GM23338 (cell line): ENCODE data around the gene C11orf91. TPM values are rescaled to one million over a fixed set of nuclear protein-coding genes. Genes with fewer than 3 reads are reported as not detected.

ENCODE experiments used
- ATAC-seq: fragments of 200-7000 bp; cut with Tn5 transposase; 3 replicates; pipeline ENCODE4 v1.9.1; 2020
- DNase-seq: peaks from one replicate; pipeline ENCODE4 v3.0.0-alpha.2; 2015; ENCODE audit warnings: low spot score
- H2AFZ ChIP-seq: fragments of 200-600 bp; sonication (generic); 2 replicates; pipeline ENCODE4 v1.8.0; 2016; ENCODE audit warnings: antibody characterized with exemption, mild to moderate bottlenecking, moderate library complexity
- H3F3A ChIP-seq: fragments of 200-600 bp; sonication (generic); replicated peaks from 2 replicates; pipeline ENCODE4 v1.8.0; 2017; ENCODE audit warnings: antibody characterized with exemption, mixed run types, low read depth
- H3K27ac ChIP-seq: fragments of 200-600 bp; sonication (generic); 2 replicates; pipeline ENCODE4 v1.6.1; 2016; ENCODE audit warnings: low read depth
- H3K27me3 ChIP-seq: fragments of 200-600 bp; sonication (generic); 2 replicates; pipeline ENCODE4 v1.8.0; 2016; ENCODE audit warnings: mild to moderate bottlenecking, mixed run types, moderate library complexity; ENCODE audit not compliant: insufficient read depth
- H3K36me3 ChIP-seq: fragments of 200-600 bp; sonication (generic); 2 replicates; pipeline ENCODE4 v1.8.0; 2016; ENCODE audit warnings: mild to moderate bottlenecking; ENCODE audit not compliant: insufficient read depth
- H3K4me1 ChIP-seq: fragments of 200-600 bp; sonication (generic); 2 replicates; pipeline ENCODE4 v1.8.0; 2016; ENCODE audit warnings: mild to moderate bottlenecking, moderate library complexity; ENCODE audit not compliant: insufficient read depth
- H3K4me2 ChIP-seq: fragments of 200-600 bp; sonication (generic); 2 replicates; pipeline ENCODE4 v1.7.1; 2017; ENCODE audit warnings: mixed run types
- H3K4me3 ChIP-seq: fragments of 200-600 bp; sonication (generic); 2 replicates; pipeline ENCODE4 v1.6.1; 2016; ENCODE audit warnings: mixed run types
- H3K79me2 ChIP-seq: fragments of 200-600 bp; sonication (generic); replicated peaks from 2 replicates; pipeline ENCODE4 v1.8.0; 2017; ENCODE audit warnings: mild to moderate bottlenecking; ENCODE audit not compliant: insufficient read depth
- H3K9me2 ChIP-seq: fragments of 200-600 bp; sonication (generic); 2 replicates; pipeline ENCODE4 v1.8.0; 2017; ENCODE audit not compliant: insufficient read depth
- H4K20me1 ChIP-seq: fragments of 200-600 bp; sonication (generic); replicated peaks from 2 replicates; pipeline ENCODE4 v1.8.0; 2017; ENCODE audit warnings: mild to moderate bottlenecking; ENCODE audit not compliant: insufficient read depth
- H3K27ac Mint-ChIP-seq: 2 replicates; pipeline ENCODE4 v1.8.0; 2020; ENCODE audit warnings: inconsistent platforms, mild to moderate bottlenecking, moderate library complexity, mixed read lengths
- H3K27me3 Mint-ChIP-seq: 3 replicates; pipeline ENCODE4 v1.8.0; 2022; ENCODE audit warnings: low read depth, mild to moderate bottlenecking, moderate library complexity, mixed read lengths, inconsistent platforms; ENCODE audit not compliant: insufficient read depth, poor library complexity
- H3K36me3 Mint-ChIP-seq: 3 replicates; pipeline ENCODE4 v1.8.0; 2021; ENCODE audit warnings: low read depth, mild to moderate bottlenecking, inconsistent platforms, moderate library complexity, mixed read lengths
- H3K4me1 Mint-ChIP-seq: 3 replicates; pipeline ENCODE4 v1.8.0; 2020; ENCODE audit warnings: mild to moderate bottlenecking, inconsistent platforms, mixed read lengths
- H3K4me3 Mint-ChIP-seq: 3 replicates; pipeline ENCODE4 v1.8.0; 2021; ENCODE audit warnings: moderate library complexity, mild to moderate bottlenecking, inconsistent platforms, mixed read lengths
- H3K9me3 Mint-ChIP-seq: 3 replicates; pipeline ENCODE4 v1.8.0; 2020; ENCODE audit warnings: moderate library complexity, mild to moderate bottlenecking, inconsistent platforms, mixed read lengths
- CTCF ChIP-seq, 2 experiments: fragments of 200-600 bp in 1 of 2; sonication (generic) in 1 of 2; conservative IDR thresholded peaks; 2 replicates each; pipeline versions ENCODE4 v1.5.1 to v1.6.1; 2016 to 2017; ENCODE audit warnings: antibody characterized with exemption in 2 of 2, low read depth in 2 of 2, mild to moderate bottlenecking in 2 of 2, moderate library complexity in 1 of 2
- EZH2 ChIP-seq: fragments of 200-600 bp; sonication (generic); IDR thresholded peaks from one replicate; pipeline ENCODE4 v1.8.0; 2017; ENCODE audit warnings: antibody characterized with exemption, mild to moderate bottlenecking, low read depth; ENCODE audit not compliant: unreplicated experiment
- EZH2phosphoT487 ChIP-seq: fragments of 200-600 bp; sonication (generic); IDR thresholded peaks from one replicate; pipeline ENCODE4 v1.8.1; 2018; ENCODE audit warnings: antibody characterized with exemption; ENCODE audit not compliant: unreplicated experiment
- JUNB ChIP-seq: IDR thresholded peaks from one replicate; pipeline ENCODE4 v1.6.1; 2016; ENCODE audit warnings: antibody characterized with exemption; ENCODE audit not compliant: unreplicated experiment
- NANOG ChIP-seq: IDR thresholded peaks from 2 replicates; pipeline ENCODE4 v1.6.1; 2016; ENCODE audit warnings: antibody characterized with exemption, borderline replicate concordance
- REST ChIP-seq: IDR thresholded peaks from one replicate; pipeline ENCODE4 v1.6.1; 2018; ENCODE audit warnings: antibody characterized with exemption; ENCODE audit not compliant: unreplicated experiment
- ZNF114 ChIP-seq: fragments of 250-450 bp; sonication (Bioruptor Pico); IDR thresholded peaks from 2 replicates; pipeline ENCODE4 v1.5.0; 2020; ENCODE audit warnings: mild to moderate bottlenecking, moderate library complexity
- ZNF331 ChIP-seq: fragments of 250-450 bp; sonication (Bioruptor Pico); IDR thresholded peaks from 2 replicates; pipeline ENCODE4 v1.5.0; 2020; ENCODE audit warnings: low read depth, mild to moderate bottlenecking, moderate library complexity
- polyA plus RNA-seq: library from polyadenylated mRNA; unstranded; fragments of >200 nt; fragmentation: Nextera tagmentation; extraction: Ambion mirVana; gene quantifications from 2 replicates; pipeline ENCODE4 v1.2.1, GENCODE V29; 2016
- total RNA-seq: library from RNA; depleted of rRNA; stranded (reverse); fragments of >200 nt; shearing (Covaris generic); gene quantifications from 2 replicates; pipeline ENCODE4 v1.2.3, GENCODE V29; 2014

Gene C11orf91
- total and polyA plus RNA-seq, 2 experiments from 2014 or later = not detected

GRCh38 chr11:33689085-33689484 is 11.5 kb downstream of the C11orf91 start:
- H3F3A ChIP-seq = no peaks in the 10 kb centered on the region
- ATAC-seq = no peak
- H3K9me2 ChIP-seq = no peaks in the 10 kb centered on the region
- H3K79me2 ChIP-seq = no peaks in the 10 kb centered on the region
- no peaks in the 10 kb centered on the region for H3K36me3 ChIP-seq
- Mint-ChIP-seq H3K4me3 (no peak overlapping the region), H3K36me3 (no peaks in the 10 kb centered on the region), H3K27ac (no peak overlapping the region), H3K9me3 (no peaks in the 10 kb centered on the region), H3K4me1 (peaks cover 29% of the 10 kb centered on the region), H3K27me3 (peaks cover 2% of the 10 kb centered on the region)
- no peaks in the 10 kb centered on the region for H3K27me3 ChIP-seq
- H3K27ac ChIP-seq = no peak overlapping the region
- no peak for DNase-seq
- no peaks in the 10 kb centered on the region for H4K20me1 ChIP-seq
- peaks cover 33% of the 10 kb centered on the region for H3K4me1 ChIP-seq
- TF ChIP-seq EZH2 (no peak), REST (no peak), NANOG (no peak), EZH2phosphoT487 (no peak), ZNF114 (CRISPR knock-in tag) (no peak), JUNB (no peak), CTCF (conservative IDR thresholded peaks at IDR 0.05; ENCODE audit: low read depth in 2 of 2) (no peak), ZNF331 (no peak)
- H3K4me2 ChIP-seq = no peak overlapping the region
- no peak overlapping the region for H3K4me3 ChIP-seq
- H2AFZ ChIP-seq = no peak overlapping the region

GRCh38 chr11:33687733-33688479 is 12.7 kb downstream of the C11orf91 start:
- peaks cover 35% of the 10 kb centered on the region for H3K4me1 Mint-ChIP-seq
- Histone ChIP-seq H3K4me2 (no peak overlapping the region), H3K36me3 (no peaks in the 10 kb centered on the region), H3K27me3 (no peaks in the 10 kb centered on the region), H4K20me1 (no peaks in the 10 kb centered on the region), H3K9me2 (no peaks in the 10 kb centered on the region), H3F3A (no peaks in the 10 kb centered on the region), H3K4me3 (no peak overlapping the region), H2AFZ (0 out of 2 replicates have a peak overlapping the region, but pooled peaks have one; percentile 38), H3K79me2 (no peaks in the 10 kb centered on the region), H3K4me1 (peaks cover 36% of the 10 kb centered on the region), H3K27ac (no peak overlapping the region)
- TF ChIP-seq CTCF (conservative IDR thresholded peaks at IDR 0.05; ENCODE audit: low read depth in 2 of 2) (peak; percentile 94), EZH2 (no peak)
- ATAC-seq (peak; percentile 57), DNase-seq (peak; percentile 86)
- peaks cover 4% of the 10 kb centered on the region for H3K27me3 Mint-ChIP-seq
- H3K9me3 Mint-ChIP-seq = no peaks in the 10 kb centered on the region
- no peak overlapping the region for H3K27ac Mint-ChIP-seq
- no peaks in the 10 kb centered on the region for H3K36me3 Mint-ChIP-seq
- no peak overlapping the region for H3K4me3 Mint-ChIP-seq
